Immature natural killer cell (primary cell): Measurements from ENCODE around the gene TMEM150A. TPM values are rescaled to one million over a fixed set of nuclear protein-coding genes. Genes with fewer than 3 reads are reported as not detected.
"Not testable (repeated sequence)": the region's sequence is repeated elsewhere in the genome, so short reads cannot be mapped to it uniquely, and the experiment has no call there.

Experiments used
- DNase-seq, 3 donors: peaks; one replicate each; pipeline ENCODE4 v3.0.0; 2022; ENCODE audit warnings: mixed read lengths in 1 of 3
- H3K27ac Mint-ChIP-seq, 6 donors: one replicate each; pipeline ENCODE4 v1.8.0; 2020; ENCODE audit warnings: mixed read lengths in 6 of 6, mild to moderate bottlenecking in 5 of 6, inconsistent platforms in 4 of 6, moderate library complexity in 3 of 6
- H3K27me3 Mint-ChIP-seq, 3 donors: one replicate each; pipeline ENCODE4 v1.8.0; 2020 to 2021; ENCODE audit warnings: low read depth in 3 of 3, mild to moderate bottlenecking in 3 of 3, mixed read lengths in 3 of 3, moderate library complexity in 3 of 3, inconsistent platforms in 1 of 3
- H3K36me3 Mint-ChIP-seq, 3 donors: one replicate each; pipeline ENCODE4 v1.8.0; 2020; ENCODE audit warnings: mixed read lengths in 3 of 3, inconsistent platforms in 2 of 3, mild to moderate bottlenecking in 2 of 3
- H3K4me1 Mint-ChIP-seq, 2 donors: one replicate each; pipeline ENCODE4 v1.8.0; 2020; ENCODE audit warnings: inconsistent platforms in 2 of 2, mild to moderate bottlenecking in 2 of 2, mixed read lengths in 2 of 2, moderate library complexity in 1 of 2
- H3K4me3 Mint-ChIP-seq, 5 donors: one replicate each; pipeline ENCODE4 v1.8.0; 2020; ENCODE audit warnings: mild to moderate bottlenecking in 5 of 5, mixed read lengths in 5 of 5, inconsistent platforms in 3 of 5, moderate library complexity in 3 of 5
- H3K9me3 Mint-ChIP-seq, 6 donors: one replicate each; pipeline ENCODE4 v1.8.0; 2020; ENCODE audit warnings: mild to moderate bottlenecking in 6 of 6, mixed read lengths in 6 of 6, inconsistent platforms in 4 of 6, moderate library complexity in 3 of 6
- polyA plus RNA-seq, 3 donors: library from polyadenylated mRNA; unstranded; fragments of 300-500 nt; fragmentation: Illumina TruSeq; gene quantifications; one replicate each; pipeline ENCODE4 v1.2.3, GENCODE V29; 2021

Gene TMEM150A
- polyA plus RNA-seq, 3 donors from 2014 or later, result 12.0 to 27.8 (median 14.8) TPM

DNA sequence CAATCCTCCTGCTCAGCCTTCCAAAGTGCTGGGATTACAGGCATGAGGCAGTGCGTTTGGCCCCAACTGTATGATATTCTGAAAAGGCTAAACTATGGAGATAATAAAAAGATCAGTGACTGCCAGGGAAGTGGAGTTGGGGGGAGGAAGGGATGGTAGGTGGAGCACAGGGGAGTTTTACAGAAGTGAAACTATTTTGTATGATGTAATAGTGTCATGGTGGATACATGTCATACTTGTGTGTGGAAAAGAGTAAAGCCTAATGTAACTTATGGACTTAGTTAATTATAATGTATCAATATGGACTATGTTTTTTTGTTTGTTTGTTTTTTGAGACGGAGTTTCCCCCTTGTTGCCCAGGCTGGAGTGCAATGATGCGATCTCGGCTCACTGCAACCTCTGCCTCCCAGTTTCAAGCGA, 38.3 kb downstream of the TMEM150A start:
- peaks cover 0 to 1% (median 0%) of the 10 kb centered on the region in 6 donors for H3K9me3 Mint-ChIP-seq
- H3K36me3 Mint-ChIP-seq, result no peaks in the 10 kb centered on the region
- H3K4me3 Mint-ChIP-seq, result peak overlapping the region in 3 of 5 donors; percentile 25 to 58 (median 55)
- peak overlapping the region in 1 of 6 donors; percentile 74 for H3K27ac Mint-ChIP-seq
- peaks cover 4 to 7% (median 6%) of the 10 kb centered on the region in 3 donors for H3K27me3 Mint-ChIP-seq
- peaks cover 23 to 26% of the 10 kb centered on the region in 2 donors for H3K4me1 Mint-ChIP-seq
- no peak for DNase-seq

DNA sequence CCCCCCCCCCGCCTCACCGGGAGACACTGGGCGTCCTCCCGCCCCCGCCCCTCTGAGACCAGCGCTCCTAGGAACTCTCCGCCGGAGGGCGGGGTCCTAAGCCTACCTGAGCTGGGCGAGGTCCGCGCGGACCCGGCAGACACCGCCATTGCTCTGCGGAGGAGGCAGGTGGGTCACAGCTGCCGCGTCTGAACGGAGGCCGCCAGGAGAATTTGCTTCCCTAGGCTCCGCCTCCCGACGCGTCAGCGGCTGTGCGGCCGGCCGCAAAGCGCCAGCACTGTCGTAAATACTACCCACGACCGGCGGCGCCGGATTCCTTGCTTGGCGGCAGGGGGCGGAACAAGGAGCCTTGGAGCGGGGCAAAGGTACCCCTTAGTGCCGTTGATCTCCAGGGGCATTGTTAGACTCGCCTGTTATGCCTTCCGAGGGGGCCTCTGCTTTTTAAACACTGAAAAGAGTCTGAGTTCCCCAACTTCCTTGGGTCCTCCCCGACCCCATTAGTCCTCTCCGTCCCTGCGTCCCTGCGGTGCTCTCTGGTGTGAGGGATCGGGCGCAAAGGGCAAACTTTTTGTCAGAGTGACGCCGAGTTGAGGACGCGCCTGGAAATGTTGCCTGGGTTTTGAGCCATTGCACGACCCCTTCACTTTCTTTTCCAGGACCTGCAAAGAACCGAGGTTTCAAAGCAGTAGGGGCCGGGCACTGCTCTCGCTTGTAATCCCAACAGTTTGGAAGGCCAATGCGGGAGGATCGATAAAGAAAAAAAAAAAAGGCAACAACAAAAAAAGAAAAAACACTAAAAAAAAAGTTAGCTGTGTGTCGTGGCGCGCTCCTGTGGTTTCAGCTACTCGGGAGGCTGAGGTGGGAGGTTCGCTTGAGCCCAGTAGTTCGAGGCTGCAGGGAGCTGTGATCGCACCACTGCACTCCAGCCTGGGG, 41.0 kb downstream of the TMEM150A start, which contains the start of gene GGCX:
Gene GGCX (minus strand): TSS at position 214 of the 933 bp plus-strand sequence. CDS start 65 bp downstream, at position 149.
- H3K4me1 Mint-ChIP-seq, result peaks cover 25 to 26% of the 10 kb centered on the region in 2 donors
- H3K27me3 Mint-ChIP-seq, result peaks cover 4 to 6% (median 6%) of the 10 kb centered on the region in 3 donors
- peak; percentile 84 to 87 (median 86) for DNase-seq
- H3K36me3 Mint-ChIP-seq, result peaks cover 0 to 7% (median 0%) of the 10 kb centered on the region in 3 donors
- peaks cover 0 to 1% (median 0%) of the 10 kb centered on the region in 6 donors for H3K9me3 Mint-ChIP-seq
- peak within 1 kb of the TSS; percentile 95 to 99 (median 95) for H3K4me3 Mint-ChIP-seq
- peak within 1 kb of the TSS; percentile 92 to 98 (median 96) for H3K27ac Mint-ChIP-seq

DNA sequence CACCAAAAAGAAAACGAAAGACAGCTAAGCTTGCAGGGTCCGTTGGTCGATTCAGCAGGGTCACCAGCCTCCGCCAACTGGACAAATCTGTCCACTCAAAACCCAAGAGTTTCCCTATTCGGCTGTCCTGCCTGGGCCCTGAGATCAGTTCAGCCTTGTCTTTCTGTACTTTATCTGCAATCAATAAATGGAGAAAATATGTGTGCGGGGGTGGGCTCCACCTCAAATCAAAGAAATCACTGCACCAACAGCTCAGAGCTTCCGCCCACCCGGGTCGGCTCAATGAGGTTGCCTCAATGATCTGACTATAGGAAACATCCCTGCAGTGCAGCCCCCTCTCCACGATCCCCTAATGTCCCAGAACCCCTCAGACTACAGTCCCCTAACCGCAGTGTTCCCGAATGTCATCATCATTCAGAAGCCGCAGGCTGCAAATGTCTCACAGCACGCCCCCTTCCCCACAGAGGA, 41.7 kb downstream of the TMEM150A start:
- peaks cover 25 to 26% of the 10 kb centered on the region in 2 donors for H3K4me1 Mint-ChIP-seq
- peak overlapping the region; percentile 92 to 98 (median 96) for H3K27ac Mint-ChIP-seq
- peaks cover 0 to 1% (median 0%) of the 10 kb centered on the region in 6 donors for H3K9me3 Mint-ChIP-seq
- no peak for DNase-seq
- peak overlapping the region; percentile 95 to 99 (median 95) for H3K4me3 Mint-ChIP-seq
- peaks cover 4 to 6% (median 6%) of the 10 kb centered on the region in 3 donors for H3K27me3 Mint-ChIP-seq
- H3K36me3 Mint-ChIP-seq, result peaks cover 0 to 8% (median 0%) of the 10 kb centered on the region in 3 donors

DNA sequence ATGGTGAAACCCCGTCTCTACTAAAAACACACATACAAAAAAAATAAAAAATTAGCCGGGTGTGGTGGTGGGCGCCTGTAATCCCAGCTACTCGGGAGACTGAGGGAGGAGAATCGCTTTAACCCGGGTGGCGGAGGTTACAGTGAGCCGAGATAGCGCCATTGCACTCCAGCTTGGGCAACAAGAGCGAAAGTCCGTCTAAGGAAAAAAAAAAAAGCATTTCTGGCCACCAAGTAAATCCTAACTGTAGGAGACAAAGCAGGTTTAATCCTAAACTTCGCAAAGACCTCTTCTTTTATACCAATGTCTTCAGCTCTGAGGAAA, 42.1 kb downstream of the TMEM150A start:
- peak overlapping the region; percentile 95 to 99 (median 95) for H3K4me3 Mint-ChIP-seq
- not testable (repeated sequence) for H3K27me3 Mint-ChIP-seq, H3K36me3 Mint-ChIP-seq, H3K9me3 Mint-ChIP-seq, DNase-seq
- peaks cover 25 to 26% of the 10 kb centered on the region in 2 donors for H3K4me1 Mint-ChIP-seq
- peak overlapping the region in 5 of 6 donors; percentile 92 to 98 (median 95) for H3K27ac Mint-ChIP-seq

DNA sequence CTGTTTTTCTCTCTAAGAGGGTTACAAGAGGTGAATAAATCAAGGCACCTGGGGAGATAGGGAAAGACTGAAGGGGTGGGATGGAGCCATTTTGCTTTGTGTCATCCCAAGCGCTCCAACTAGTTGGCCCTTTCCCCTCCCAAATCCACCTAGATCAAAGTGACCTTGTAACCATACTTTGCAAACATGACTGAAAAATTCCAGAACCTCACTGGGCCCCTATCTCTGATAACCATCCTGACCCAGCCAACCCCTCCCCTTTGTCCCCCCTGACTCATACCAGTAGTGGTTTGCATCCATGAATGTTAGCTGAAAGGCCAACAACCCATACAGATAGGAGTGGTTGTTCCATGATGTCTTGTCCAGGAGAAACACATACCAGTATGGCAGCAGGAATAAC, 44.3 kb downstream of the TMEM150A start:
- Mint-ChIP-seq H3K27me3 (peaks cover 2 to 6% (median 5%) of the 10 kb centered on the region in 3 donors), H3K9me3 (no peaks in the 10 kb centered on the region), H3K36me3 (peaks cover 0 to 16% (median 4%) of the 10 kb centered on the region in 3 donors), H3K4me3 (no peak overlapping the region), H3K4me1 (peaks cover 25 to 26% of the 10 kb centered on the region in 2 donors), H3K27ac (peak overlapping the region in 1 of 6 donors; percentile 29)
- DNase-seq, result no peak

DNA sequence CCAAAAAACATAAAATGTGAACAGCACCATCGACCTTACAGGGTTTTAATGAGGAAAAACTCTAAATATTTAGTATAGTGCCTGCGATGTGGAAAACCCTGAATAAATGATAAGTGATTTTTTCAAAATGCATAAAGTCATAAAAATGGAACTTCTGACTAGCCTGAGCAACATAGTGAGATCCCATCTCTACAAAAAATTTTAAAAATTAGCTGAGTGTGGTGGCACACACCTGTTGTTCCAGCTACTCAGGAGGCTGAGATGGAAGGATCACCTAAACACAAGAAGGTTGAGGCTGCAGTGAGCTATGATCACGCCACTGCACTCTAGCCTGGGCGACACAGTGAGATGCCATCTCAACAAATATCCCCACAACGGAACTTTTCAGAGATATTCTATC, 45.4 kb downstream of the TMEM150A start:
- no peak overlapping the region for H3K4me3 Mint-ChIP-seq
- H3K4me1 Mint-ChIP-seq, result peaks cover 26 to 28% of the 10 kb centered on the region in 2 donors
- no peak for DNase-seq
- peaks cover 0 to 20% (median 6%) of the 10 kb centered on the region in 3 donors for H3K36me3 Mint-ChIP-seq
- no peak overlapping the region for H3K27ac Mint-ChIP-seq
- peaks cover 2 to 5% (median 5%) of the 10 kb centered on the region in 3 donors for H3K27me3 Mint-ChIP-seq
- H3K9me3 Mint-ChIP-seq, result no peaks in the 10 kb centered on the region

DNA sequence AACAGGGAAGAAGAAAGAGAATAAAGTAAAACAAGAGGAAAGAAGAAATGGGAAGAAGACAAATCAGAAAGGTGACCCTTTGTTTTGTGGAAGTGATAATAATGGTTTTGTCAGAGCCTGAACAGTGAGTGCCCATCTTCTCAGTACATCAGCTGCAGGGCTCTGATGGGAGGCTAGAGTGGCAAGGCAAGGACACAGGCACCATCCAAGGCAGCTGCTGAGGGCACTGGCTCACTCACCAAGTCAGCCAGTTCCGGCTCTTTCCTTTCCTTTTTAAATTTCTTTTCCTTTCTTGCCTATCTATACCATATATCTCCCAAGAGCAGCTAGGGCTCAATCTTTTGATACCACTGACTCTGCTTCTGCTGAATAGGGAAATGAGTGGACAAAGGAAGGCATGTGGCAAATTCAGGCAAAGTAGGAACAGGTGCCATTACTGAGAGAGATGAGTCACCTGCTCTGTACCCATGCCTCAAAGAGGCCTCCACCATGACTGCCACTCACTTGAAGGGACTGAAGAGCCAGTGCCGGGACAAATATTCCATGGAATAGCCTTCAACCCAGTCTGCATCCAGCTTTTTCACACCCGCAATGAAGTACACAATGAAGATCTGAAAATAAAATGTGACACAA, 47.4 kb downstream of the TMEM150A start:
- peaks cover 0 to 31% (median 19%) of the 10 kb centered on the region in 3 donors for H3K36me3 Mint-ChIP-seq
- H3K4me1 Mint-ChIP-seq, result peaks cover 13 to 14% of the 10 kb centered on the region in 2 donors
- no peak overlapping the region for H3K4me3 Mint-ChIP-seq
- peak overlapping the region in 2 of 6 donors; percentile 4 to 23 for H3K27ac Mint-ChIP-seq
- DNase-seq, result no peak
- H3K27me3 Mint-ChIP-seq, result no peaks in the 10 kb centered on the region
- H3K9me3 Mint-ChIP-seq, result no peaks in the 10 kb centered on the region

DNA sequence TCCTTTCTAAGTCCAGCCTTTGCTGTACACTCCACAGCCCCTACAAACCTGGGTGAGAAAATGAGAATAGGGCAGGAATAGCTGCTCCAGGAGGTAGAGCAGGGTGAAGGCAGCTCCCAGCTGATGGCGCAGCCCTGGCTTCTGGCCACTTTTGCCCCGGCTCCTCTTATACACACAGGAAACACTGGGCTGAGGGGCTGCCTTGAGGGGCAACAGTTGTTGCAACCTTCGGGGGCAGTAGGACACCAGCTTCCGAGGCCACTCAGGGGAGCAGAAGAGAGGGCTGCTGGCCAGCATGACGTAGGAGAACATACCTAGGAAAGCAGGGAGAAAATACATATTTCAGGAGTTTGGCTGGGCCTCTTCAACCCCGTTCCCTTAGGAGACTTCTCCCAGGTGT, 49.3 kb downstream of the TMEM150A start:
- no peaks in the 10 kb centered on the region for H3K9me3 Mint-ChIP-seq
- peaks cover 0 to 34% (median 19%) of the 10 kb centered on the region in 3 donors for H3K36me3 Mint-ChIP-seq
- H3K27ac Mint-ChIP-seq, result no peak overlapping the region
- H3K27me3 Mint-ChIP-seq, result no peaks in the 10 kb centered on the region
- peaks cover 3 to 6% of the 10 kb centered on the region in 2 donors for H3K4me1 Mint-ChIP-seq
- no peak overlapping the region for H3K4me3 Mint-ChIP-seq
- no peak for DNase-seq

DNA sequence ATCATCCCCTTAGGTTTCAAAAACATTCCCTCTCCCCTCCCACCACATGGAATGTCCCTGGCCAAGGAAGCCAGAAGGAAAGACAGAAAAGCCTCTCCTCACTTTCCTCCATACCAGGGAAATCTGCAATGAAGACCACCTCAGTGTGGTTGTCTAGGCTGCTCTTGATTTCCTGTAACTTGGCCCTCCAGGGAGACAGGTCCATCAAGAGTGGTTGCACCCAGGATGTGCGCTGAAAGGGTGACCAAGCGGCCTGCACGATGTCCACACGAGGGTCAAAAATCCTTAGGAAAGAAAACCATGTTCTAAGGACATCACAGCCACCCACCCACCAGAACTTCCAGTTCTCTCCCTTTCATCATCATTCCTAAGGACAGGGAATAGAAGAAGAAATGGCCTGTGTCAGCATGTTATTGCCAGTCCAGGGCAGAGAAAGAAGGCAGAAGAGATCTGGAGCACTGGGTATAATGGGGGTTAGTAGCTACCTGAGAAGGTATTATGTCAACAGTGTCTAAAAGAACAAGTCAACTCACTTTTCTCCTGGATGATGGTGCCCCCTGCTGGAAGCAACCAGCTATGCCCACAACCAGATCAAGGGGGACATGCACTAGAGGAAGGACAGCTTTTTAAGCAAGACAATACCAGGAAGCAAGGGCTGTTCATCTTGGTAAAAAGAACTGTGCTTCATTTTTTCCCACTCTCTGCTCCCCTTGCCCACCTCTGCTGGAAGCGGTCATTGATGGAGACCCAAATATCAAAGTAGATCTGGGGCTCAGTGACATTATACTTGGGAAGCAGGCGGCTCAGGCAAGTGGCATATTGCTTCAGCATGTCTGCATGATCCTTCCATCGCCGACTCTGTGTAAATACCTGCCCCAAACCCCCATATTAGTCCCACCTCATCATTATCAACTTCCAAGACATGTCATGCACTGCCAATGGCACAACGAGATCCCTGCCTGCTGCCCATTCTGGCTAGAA, 50.5 kb downstream of the TMEM150A start:
- Mint-ChIP-seq H3K27ac (peak overlapping the region in 2 of 6 donors; percentile 1 to 9), H3K27me3 (peaks cover 0 to 3% (median 0%) of the 10 kb centered on the region in 3 donors), H3K9me3 (no peaks in the 10 kb centered on the region), H3K4me1 (peaks cover 3 to 6% of the 10 kb centered on the region in 2 donors), H3K4me3 (no peak overlapping the region), H3K36me3 (peaks cover 0 to 29% (median 19%) of the 10 kb centered on the region in 3 donors)
- peak; percentile 81 to 85 (median 81) for DNase-seq

DNA sequence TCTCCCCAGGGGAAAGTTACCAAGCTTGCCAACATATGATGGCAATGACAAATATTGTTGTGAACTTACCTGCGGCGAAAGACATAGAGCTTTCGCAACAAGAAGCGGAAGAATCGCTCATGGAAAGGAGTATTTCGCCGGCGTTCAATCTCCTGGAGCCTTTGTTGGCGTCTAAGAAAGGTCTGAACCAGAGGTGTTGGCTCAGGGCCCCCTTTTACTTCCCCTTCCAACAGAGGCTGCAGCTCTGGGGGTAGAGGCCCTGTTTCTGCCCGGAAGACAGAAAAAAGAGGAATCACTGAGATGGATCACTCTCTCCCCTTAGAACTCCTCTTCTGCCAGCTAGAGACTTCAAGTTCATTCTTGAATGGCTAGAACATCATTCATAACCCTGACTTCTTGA, 52.0 kb downstream of the TMEM150A start:
- Mint-ChIP-seq H3K27me3 (peaks cover 0 to 3% (median 2%) of the 10 kb centered on the region in 3 donors), H3K4me1 (peaks cover 3 to 6% of the 10 kb centered on the region in 2 donors), H3K9me3 (no peaks in the 10 kb centered on the region), H3K36me3 (peaks cover 0 to 28% (median 19%) of the 10 kb centered on the region in 3 donors), H3K27ac (no peak overlapping the region), H3K4me3 (no peak overlapping the region)
- no peak for DNase-seq

DNA sequence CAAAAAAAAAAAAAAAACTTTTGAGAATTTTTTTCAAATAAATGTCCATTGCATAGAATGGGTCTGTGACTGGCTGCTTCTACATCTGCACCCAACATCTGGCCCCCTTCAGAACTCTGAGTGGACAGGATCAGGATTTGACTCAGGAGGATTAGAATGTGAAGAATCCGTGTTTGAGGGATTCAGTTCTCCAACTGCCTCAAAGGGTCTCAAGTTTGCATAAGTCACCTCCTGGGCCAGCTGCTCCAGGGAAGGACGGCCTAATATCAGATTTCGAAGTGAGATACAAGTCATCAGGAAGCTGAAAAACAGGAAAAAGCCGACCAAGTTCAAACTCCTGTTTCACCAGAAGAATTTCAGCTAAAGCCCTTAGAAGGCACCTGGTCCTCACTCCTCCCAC, 52.7 kb downstream of the TMEM150A start:
- H3K36me3 Mint-ChIP-seq, result peaks cover 0 to 28% (median 18%) of the 10 kb centered on the region in 3 donors
- no peaks in the 10 kb centered on the region for H3K9me3 Mint-ChIP-seq
- DNase-seq, result no peak
- H3K27me3 Mint-ChIP-seq, result peaks cover 1 to 3% (median 2%) of the 10 kb centered on the region in 3 donors
- H3K27ac Mint-ChIP-seq, result no peak overlapping the region
- H3K4me1 Mint-ChIP-seq, result peaks cover 3 to 6% of the 10 kb centered on the region in 2 donors
- H3K4me3 Mint-ChIP-seq, result no peak overlapping the region

DNA sequence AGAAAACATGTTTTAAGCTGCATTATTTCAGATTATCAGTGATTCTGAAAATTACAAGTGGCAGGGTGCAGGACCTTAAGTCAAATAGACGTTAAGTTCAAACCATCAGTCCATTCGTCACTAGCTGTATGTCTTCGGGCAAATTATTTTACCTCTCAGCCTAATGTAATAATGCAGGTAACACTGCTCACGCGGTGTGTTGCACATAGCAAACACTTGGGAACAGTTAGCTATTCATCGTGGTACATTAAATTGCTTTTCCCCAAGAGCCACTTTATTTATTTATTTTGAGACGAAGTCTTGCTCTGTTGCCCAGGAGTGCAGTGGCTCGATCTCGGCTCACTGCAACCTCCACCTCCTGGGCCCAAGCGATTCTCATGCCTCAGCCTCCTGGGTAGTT, 53.4 kb downstream of the TMEM150A start:
- H3K9me3 Mint-ChIP-seq, result no peaks in the 10 kb centered on the region
- no peak overlapping the region for H3K4me3 Mint-ChIP-seq
- H3K27ac Mint-ChIP-seq, result no peak overlapping the region
- H3K4me1 Mint-ChIP-seq, result peaks cover 3 to 6% of the 10 kb centered on the region in 2 donors
- H3K27me3 Mint-ChIP-seq, result peaks cover 2 to 3% (median 2%) of the 10 kb centered on the region in 3 donors
- H3K36me3 Mint-ChIP-seq, result peaks cover 4 to 28% (median 15%) of the 10 kb centered on the region in 3 donors
- no peak for DNase-seq

DNA sequence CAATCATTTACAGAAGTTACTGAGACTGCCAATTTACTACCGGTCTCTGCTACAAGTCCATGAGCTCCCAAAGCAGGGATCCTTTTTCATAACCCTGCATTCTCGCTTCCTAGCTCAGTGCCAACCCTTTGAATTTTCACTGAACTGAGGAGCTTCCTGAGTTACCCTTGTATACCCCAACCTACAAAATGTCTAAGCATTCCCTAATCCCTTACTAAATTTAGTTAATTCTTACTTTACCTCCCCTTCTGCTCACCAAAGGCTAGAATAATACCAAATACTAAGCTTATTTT, 53.9 kb downstream of the TMEM150A start:
- no peaks in the 10 kb centered on the region for H3K9me3 Mint-ChIP-seq
- H3K36me3 Mint-ChIP-seq, result peaks cover 7 to 29% (median 15%) of the 10 kb centered on the region in 3 donors
- DNase-seq, result no peak
- H3K4me1 Mint-ChIP-seq, result peaks cover 3 to 6% of the 10 kb centered on the region in 2 donors
- H3K27ac Mint-ChIP-seq, result peak overlapping the region in 2 of 6 donors; percentile 10 to 16
- H3K27me3 Mint-ChIP-seq, result peaks cover 2 to 3% (median 2%) of the 10 kb centered on the region in 3 donors
- H3K4me3 Mint-ChIP-seq, result no peak overlapping the region
